ENCODE measurements around the gene LINC00237.

DNA sequence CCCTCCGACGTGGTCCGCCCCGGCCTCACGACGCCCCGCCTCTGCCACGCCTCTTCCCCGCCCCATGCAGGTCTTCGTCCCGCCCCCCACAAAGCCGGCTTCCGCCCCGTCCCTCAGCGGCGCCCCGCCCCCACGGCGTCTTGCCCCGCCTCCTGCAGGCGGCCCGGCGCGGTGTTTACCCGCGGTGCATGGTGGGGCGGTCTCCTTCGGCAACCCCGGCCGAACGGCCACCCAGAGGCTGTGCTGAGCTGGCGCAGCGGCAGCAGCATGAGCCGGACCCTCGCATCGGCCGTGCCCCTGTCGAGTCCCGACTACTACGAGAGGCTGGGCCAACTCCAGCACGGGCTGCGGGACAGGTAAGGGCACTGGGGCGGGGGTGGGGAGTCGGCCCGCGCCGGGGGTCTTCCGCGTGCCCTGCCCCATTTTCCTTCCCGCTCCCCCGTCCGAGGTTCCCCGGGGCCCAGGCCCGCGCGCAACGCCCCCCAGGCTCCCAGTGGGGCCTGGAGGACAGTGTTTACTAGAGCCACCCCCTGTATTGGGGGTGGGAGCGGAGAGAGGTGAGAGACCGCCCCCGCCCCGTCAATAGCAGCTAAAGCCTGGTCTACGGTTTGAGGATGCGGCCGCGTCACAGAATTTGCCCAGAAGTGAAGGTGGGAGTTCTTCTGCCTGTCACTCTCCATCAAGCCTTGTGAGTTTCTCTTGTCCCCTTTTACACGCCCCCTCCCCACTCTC, 19.9 kb upstream of the LINC00237 start, which contains the start of gene KIZ:
- TF ChIP-seq CTCF (IDR thresholded peaks at IDR 0.05; ENCODE audit: low read depth, low read length) (peak; percentile 29), POLR2A (IDR thresholded peaks at IDR 0.05; ENCODE audit: extremely low read depth, insufficient read length) (peak; percentile 92)

All from NB4 (cell line).